Endodermal cell (in vitro differentiated cells): ENCODE measurements around the gene MRRF. TPM values are rescaled to one million over a fixed set of nuclear protein-coding genes. Genes with fewer than 3 reads are reported as not detected.

Experiments
- DNase-seq: peaks from one replicate; pipeline ENCODE4 v3.0.0-alpha.2; 2017
- H3K27ac ChIP-seq: 2 replicates; pipeline ENCODE4 v1.5.1; 2013; ENCODE audit warnings: mild to moderate bottlenecking, low read depth, low read length, moderate library complexity
- H3K27me3 ChIP-seq: 2 replicates; pipeline ENCODE4 v1.6.1; 2013; ENCODE audit warnings: mild to moderate bottlenecking, low read length, moderate library complexity; ENCODE audit not compliant: insufficient read depth, control insufficient read depth, poor library complexity, severe bottlenecking
- H3K36me3 ChIP-seq: 2 replicates; pipeline ENCODE4 v1.7.0; 2013; ENCODE audit warnings: mild to moderate bottlenecking, low read length, moderate library complexity; ENCODE audit not compliant: control insufficient read depth, insufficient read depth
- H3K4me1 ChIP-seq: one replicate; pipeline ENCODE4 v1.7.0; 2013; ENCODE audit warnings: low read length; ENCODE audit not compliant: control insufficient read depth, insufficient read depth
- H3K4me3 ChIP-seq: 2 replicates; pipeline ENCODE4 v1.5.1; 2013; ENCODE audit warnings: mild to moderate bottlenecking, low read length, moderate library complexity
- H3K9ac ChIP-seq: 2 replicates; pipeline ENCODE4 v1.6.1; 2013; ENCODE audit warnings: mild to moderate bottlenecking, low read length, moderate library complexity; ENCODE audit not compliant: poor library complexity, severe bottlenecking; ENCODE audit errors: extremely low read depth
- H3K9me3 ChIP-seq: 2 replicates; pipeline ENCODE4 v1.6.1; 2013; ENCODE audit warnings: mild to moderate bottlenecking, low read length, moderate library complexity; ENCODE audit not compliant: control insufficient read depth
- H3K27ac Mint-ChIP-seq: 2 replicates; pipeline ENCODE4 v1.8.0; 2020; ENCODE audit warnings: mixed read lengths
- H3K27me3 Mint-ChIP-seq: 2 replicates; pipeline ENCODE4 v1.8.0; 2021; ENCODE audit warnings: mild to moderate bottlenecking, mixed read lengths; ENCODE audit not compliant: insufficient read depth
- H3K36me3 Mint-ChIP-seq: 2 replicates; pipeline ENCODE4 v1.8.0; 2020; ENCODE audit warnings: low read depth, mixed read lengths
- H3K4me1 Mint-ChIP-seq: 2 replicates; pipeline ENCODE4 v1.8.0; 2020; ENCODE audit warnings: mixed read lengths
- H3K4me3 Mint-ChIP-seq: 2 replicates; pipeline ENCODE4 v1.8.0; 2020; ENCODE audit warnings: mild to moderate bottlenecking, moderate library complexity, mixed read lengths
- H3K9me3 Mint-ChIP-seq: 2 replicates; pipeline ENCODE4 v1.8.0; 2020; ENCODE audit warnings: mild to moderate bottlenecking, mixed read lengths
- WGBS, 2 experiments: methylation state at CpG; one replicate each; pipeline versions ENCODE4 v1.1.5 to v1.1.7; 2013; ENCODE audit warnings: missing lambda C conversion rate in 2 of 2, mixed read lengths in 1 of 2; ENCODE audit not compliant: insufficient coverage in 1 of 2, insufficient read length in 1 of 2; 5-methylcytosine and 5-hydroxymethylcytosine counted together
- total RNA-seq, 2 donors: library from RNA; stranded (reverse); fragmentation: NEBNext Ultra II Directional in 1 of 2; extraction: Animal tissue kit (Norgen Biotek cat#: 25700) in 1 of 2; gene quantifications; 2 replicates in 1 of 2; 3 replicates in 1 of 2; pipeline ENCODE4 v1.2.1, GENCODE V29; 2021
- TF ChIP-seq, protein P1 (sequence below): fragments of 200-600 bp; sonication (generic); conservative IDR thresholded peaks from 2 replicates; pipeline ENCODE4 v1.5.0; 2021; ENCODE audit warnings: antibody characterized with exemption, mild to moderate bottlenecking

The MRRF gene
- total RNA-seq, 2 donors from 2014 or later: 25.8 to 27.6 TPM

GRCh38 chr9:122372856-122373845 lies 108.5 kb downstream of the MRRF start:
- H3K4me3 ChIP-seq: no peak overlapping the region
- no peak overlapping the region for H3K9ac ChIP-seq
- H3K9me3 ChIP-seq: no peaks in the 10 kb centered on the region
- Mint-ChIP-seq H3K4me1 (peaks cover 22% of the 10 kb centered on the region), H3K27me3 (peaks cover 58% of the 10 kb centered on the region), H3K27ac (no peak overlapping the region), H3K9me3 (peaks cover 2% of the 10 kb centered on the region), H3K4me3 (no peak overlapping the region), H3K36me3 (no peaks in the 10 kb centered on the region)
- peaks cover 63% of the 10 kb centered on the region for H3K27me3 ChIP-seq
- 81 to 82% methylated on average over 12 to 19 of the region's 19 CpGs for WGBS, 2 experiments
- H3K36me3 ChIP-seq: no peaks in the 10 kb centered on the region
- TF ChIP-seq, protein P1, sequence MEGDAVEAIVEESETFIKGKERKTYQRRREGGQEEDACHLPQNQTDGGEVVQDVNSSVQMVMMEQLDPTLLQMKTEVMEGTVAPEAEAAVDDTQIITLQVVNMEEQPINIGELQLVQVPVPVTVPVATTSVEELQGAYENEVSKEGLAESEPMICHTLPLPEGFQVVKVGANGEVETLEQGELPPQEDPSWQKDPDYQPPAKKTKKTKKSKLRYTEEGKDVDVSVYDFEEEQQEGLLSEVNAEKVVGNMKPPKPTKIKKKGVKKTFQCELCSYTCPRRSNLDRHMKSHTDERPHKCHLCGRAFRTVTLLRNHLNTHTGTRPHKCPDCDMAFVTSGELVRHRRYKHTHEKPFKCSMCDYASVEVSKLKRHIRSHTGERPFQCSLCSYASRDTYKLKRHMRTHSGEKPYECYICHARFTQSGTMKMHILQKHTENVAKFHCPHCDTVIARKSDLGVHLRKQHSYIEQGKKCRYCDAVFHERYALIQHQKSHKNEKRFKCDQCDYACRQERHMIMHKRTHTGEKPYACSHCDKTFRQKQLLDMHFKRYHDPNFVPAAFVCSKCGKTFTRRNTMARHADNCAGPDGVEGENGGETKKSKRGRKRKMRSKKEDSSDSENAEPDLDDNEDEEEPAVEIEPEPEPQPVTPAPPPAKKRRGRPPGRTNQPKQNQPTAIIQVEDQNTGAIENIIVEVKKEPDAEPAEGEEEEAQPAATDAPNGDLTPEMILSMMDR: no peak
- peaks cover 9% of the 10 kb centered on the region for H3K4me1 ChIP-seq
- no peak for DNase-seq
- no peak overlapping the region for H3K27ac ChIP-seq

DNA sequence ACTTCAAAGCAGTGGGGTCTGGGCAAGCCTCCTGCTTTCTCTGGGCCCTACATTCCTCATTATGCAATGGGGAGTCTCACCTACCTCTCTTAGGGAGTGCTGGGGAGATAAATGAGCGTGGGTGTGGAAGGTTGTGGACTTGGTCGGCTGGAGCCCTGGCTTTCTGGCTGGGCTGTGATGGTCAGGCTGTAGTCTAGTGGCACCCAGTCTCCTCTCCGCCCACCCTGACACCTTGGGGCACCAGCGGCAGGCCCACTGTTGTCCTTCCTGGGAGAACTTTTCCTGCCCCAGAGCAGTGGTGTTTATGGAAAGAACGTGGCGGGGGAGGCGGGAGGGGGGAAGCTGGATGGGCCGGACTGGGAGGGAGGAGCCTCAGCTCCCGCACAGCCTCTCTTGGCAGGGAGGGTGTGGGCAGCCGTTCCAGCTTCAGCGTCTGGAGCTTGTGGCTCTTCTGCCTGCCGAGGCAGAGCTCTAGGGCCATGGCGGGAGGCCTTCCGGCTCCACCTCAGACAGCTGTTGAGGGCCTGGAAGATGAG lies 110.3 kb downstream of the MRRF start:
- Mint-ChIP-seq H3K27me3 (peaks cover 44% of the 10 kb centered on the region), H3K9me3 (peaks cover 5% of the 10 kb centered on the region), H3K4me1 (peaks cover 22% of the 10 kb centered on the region), H3K36me3 (no peaks in the 10 kb centered on the region), H3K4me3 (peak overlapping the region; percentile 3), H3K27ac (no peak overlapping the region)
- Histone ChIP-seq H3K4me1 (peaks cover 9% of the 10 kb centered on the region), H3K36me3 (no peaks in the 10 kb centered on the region), H3K27ac (no peak overlapping the region), H3K4me3 (no peak overlapping the region), H3K9ac (no peak overlapping the region), H3K9me3 (no peaks in the 10 kb centered on the region), H3K27me3 (peaks cover 51% of the 10 kb centered on the region)
- peak; percentile 78 for DNase-seq
- TF ChIP-seq, protein P1: no peak
- 23 to 41% methylated on average over 4 to 14 of the region's 14 CpGs for WGBS, 2 experiments

- H3K27me3 Mint-ChIP-seq: peaks cover 25% of the 10 kb centered on the region
- Histone ChIP-seq H3K4me3 (no peak overlapping the region), H3K36me3 (no peaks in the 10 kb centered on the region), H3K9me3 (no peaks in the 10 kb centered on the region), H3K27ac (no peak overlapping the region), H3K9ac (no peak overlapping the region), H3K27me3 (peaks cover 32% of the 10 kb centered on the region), H3K4me1 (peaks cover 9% of the 10 kb centered on the region)
- TF ChIP-seq, protein P1: no peak
- WGBS, 2 experiments: 90% methylated on average over 1 of the region's 1 CpG; no CpG with 5 or more reads in 1 of the 2 experiments
- H3K4me3 Mint-ChIP-seq: no peak overlapping the region
- DNase-seq: no peak
- peaks cover 5% of the 10 kb centered on the region for H3K9me3 Mint-ChIP-seq
- no peak overlapping the region for H3K27ac Mint-ChIP-seq
- H3K4me1 Mint-ChIP-seq: peaks cover 19% of the 10 kb centered on the region
- H3K36me3 Mint-ChIP-seq: no peaks in the 10 kb centered on the region
These were observed 112.1 kb downstream of the MRRF start for GRCh38 chr9:122376796-122377195.
